Midbrain (tissue), 1 donor: ENCODE data around the gene PGLYRP1.
A peak's percentile ranks its signal among the peaks of the same experiment; 100 is the strongest.

Source experiments
- DNase-seq: peaks from one replicate; lab custom pipeline; 2025; lab: John Stamatoyannopoulos, UW

The PGLYRP1 gene

GRCh38 chr19:46002678-46003275 is 20.1 kb downstream of the PGLYRP1 start:
- no peak for DNase-seq

- DNase-seq = peak; percentile 36
Observed at GRCh38 chr19:46000491-46001246, 22.2 kb downstream of the PGLYRP1 start.

- DNase-seq = peak; percentile 12
Observed at GRCh38 chr19:45999653-46000121, 23.2 kb downstream of the PGLYRP1 start.

- no peak for DNase-seq
Observed at GRCh38 chr19:45998834-45999233, 24.0 kb downstream of the PGLYRP1 start.

- DNase-seq = no peak
Observed at GRCh38 chr19:45996933-45997332, 25.9 kb downstream of the PGLYRP1 start.

- DNase-seq = no peak
Observed at GRCh38 chr19:45995715-45996385, 27.0 kb downstream of the PGLYRP1 start.

GRCh38 chr19:45994998-45995714 is 27.7 kb downstream of the PGLYRP1 start, which contains the start of gene CCDC61:
TSS of gene CCDC61 (plus strand) at chr19:45995467. CDS start at chr19:46003019, 7,552 bp downstream.
- peak; percentile 100 for DNase-seq

- no peak for DNase-seq
Observed at GRCh38 chr19:45994456-45994997, 28.3 kb downstream of the PGLYRP1 start.

- DNase-seq = no peak
Observed at GRCh38 chr19:45990113-45990728, 32.6 kb downstream of the PGLYRP1 start.

- no peak for DNase-seq
Observed at GRCh38 chr19:45985321-45985720, 37.5 kb downstream of the PGLYRP1 start.

GRCh38 chr19:45981350-45981749 is 41.5 kb downstream of the PGLYRP1 start:
- DNase-seq = no peak

- DNase-seq = no peak
Observed at GRCh38 chr19:45978156-45978555, 44.7 kb downstream of the PGLYRP1 start.

- no peak for DNase-seq
Observed at GRCh38 chr19:45976178-45976577, 46.7 kb downstream of the PGLYRP1 start.

GRCh38 chr19:45975306-45976070 is 47.4 kb downstream of the PGLYRP1 start:
- DNase-seq = no peak

GRCh38 chr19:45973553-45974338 is 49.1 kb downstream of the PGLYRP1 start, which contains the start of gene NOVA2:
TSS of gene NOVA2 (minus strand) at chr19:45973865. CDS start at chr19:45973351, 514 bp downstream.
- peak; percentile 78 for DNase-seq

GRCh38 chr19:45972947-45973540 is 49.8 kb downstream of the PGLYRP1 start:
- DNase-seq = no peak

GRCh38 chr19:45972081-45972946 is 50.5 kb downstream of the PGLYRP1 start:
- no peak for DNase-seq

GRCh38 chr19:45971260-45971902 is 51.5 kb downstream of the PGLYRP1 start:
- DNase-seq = no peak
